H1 (cell line): Measurements from ENCODE around the gene COL5A2. TPM values are rescaled to one million over a fixed set of nuclear protein-coding genes. Genes with fewer than 3 reads are reported as not detected.

Source experiments
- CTCF ChIA-PET: fragments of 300-600 bp; sonication (Branson Sonifier 250); formaldehyde crosslinking; loops from one replicate; lab custom pipeline; 2021; ENCODE audit not compliant: partially characterized antibody; lab: Charles Lee
- POLR2A ChIA-PET: fragments of 300-600 bp; sonication (Branson Sonifier 250); formaldehyde crosslinking; loops from one replicate; lab custom pipeline; 2021; ENCODE audit warnings: inconsistent platforms; ENCODE audit not compliant: partially characterized antibody; lab: Charles Lee
- DNase-seq, 2 experiments: peaks; one replicate each; pipeline versions ENCODE4 v3.0.0 to v3.0.0-alpha.2; 2010 to 2022; ENCODE audit warnings: low spot score in 2 of 2, low read depth in 1 of 2, mixed read lengths in 1 of 2
- FAIRE-seq: peaks from 2 replicates; lab custom pipeline; 2011; peaks lifted over from hg19 to GRCh38; lab: Jason Lieb, UNC
- H2AFZ ChIP-seq: 2 replicates; pipeline ENCODE4 v1.8.1; 2012; ENCODE audit warnings: low read length, inconsistent platforms
- H2AK5ac ChIP-seq: 2 replicates; pipeline ENCODE4 v1.6.1; 2013; ENCODE audit warnings: low read depth, low read length
- H2BK120ac ChIP-seq: replicated peaks from 2 replicates; pipeline ENCODE3; 2013; ENCODE audit warnings: low read depth, low read length, inconsistent platforms
- H2BK12ac ChIP-seq: 2 replicates; pipeline ENCODE4 v1.6.1; 2013; ENCODE audit warnings: low read depth, low read length
- H2BK15ac ChIP-seq: 2 replicates; pipeline ENCODE4 v1.6.1; 2013; ENCODE audit warnings: low read length
- H2BK20ac ChIP-seq: 2 replicates; pipeline ENCODE4 v1.6.1; 2013; ENCODE audit warnings: low read length
- H2BK5ac ChIP-seq: 2 replicates; pipeline ENCODE4 v1.6.1; 2013; ENCODE audit warnings: low read depth, low read length
- H3K14ac ChIP-seq: 2 replicates; pipeline ENCODE4 v1.6.1; 2013; ENCODE audit warnings: inconsistent platforms; ENCODE audit not compliant: insufficient read length
- H3K18ac ChIP-seq: 2 replicates; pipeline ENCODE4 v1.6.1; 2013; ENCODE audit warnings: low read length; ENCODE audit errors: extremely low read depth
- H3K23ac ChIP-seq: 2 replicates; pipeline ENCODE4 v1.6.1; 2013; ENCODE audit warnings: inconsistent platforms; ENCODE audit not compliant: insufficient read length
- H3K23me2 ChIP-seq: 2 replicates; pipeline ENCODE4 v1.6.1; 2013; ENCODE audit warnings: low read depth, low read length
- H3K27ac ChIP-seq: 2 replicates; pipeline ENCODE4 v1.6.1; 2011; ENCODE audit warnings: low read depth, low read length, inconsistent platforms
- H3K27me3 ChIP-seq, 4 experiments: replicated peaks in 1 of 4; 1 replicate in 1 of 4; 2 replicates in 3 of 4; pipeline versions ENCODE4 v1.6.1 to v1.8.1; 2011 to 2013; ENCODE audit warnings: low read length in 3 of 4, mild to moderate bottlenecking in 3 of 4, inconsistent platforms in 2 of 4, mixed read lengths in 2 of 4, moderate library complexity in 1 of 4; ENCODE audit not compliant: control insufficient read depth in 3 of 4, insufficient read depth in 3 of 4; ENCODE audit errors: extremely low read depth in 1 of 4
- H3K36me3 ChIP-seq, 4 experiments: 2 replicates each; pipeline versions ENCODE4 v1.6.1 to v1.8.1; 2011 to 2013; ENCODE audit warnings: mild to moderate bottlenecking in 4 of 4, low read length in 3 of 4, moderate library complexity in 2 of 4, control low read depth in 1 of 4, inconsistent platforms in 1 of 4; ENCODE audit not compliant: insufficient read depth in 4 of 4, control insufficient read depth in 2 of 4
- H3K4ac ChIP-seq: replicated peaks from 2 replicates; pipeline ENCODE3; 2013; ENCODE audit warnings: low read length, low read depth, mixed read lengths, inconsistent platforms; ENCODE audit not compliant: insufficient read length
- H3K4me1 ChIP-seq, 4 experiments: replicated peaks in 1 of 4; 1 replicate in 1 of 4; 2 replicates in 3 of 4; pipeline versions ENCODE4 v1.6.1 to v1.8.1; 2011 to 2013; ENCODE audit warnings: low read length in 3 of 4, inconsistent platforms in 2 of 4, mixed read lengths in 1 of 4; ENCODE audit not compliant: insufficient read depth in 4 of 4, control insufficient read depth in 3 of 4
- H3K4me2 ChIP-seq, 2 experiments: 2 replicates each; pipeline versions ENCODE4 v1.6.1 to v1.8.1; 2011 to 2013; ENCODE audit warnings: low read depth in 2 of 2, low read length in 2 of 2, control low read depth in 1 of 2, inconsistent platforms in 1 of 2, mild to moderate bottlenecking in 1 of 2; ENCODE audit not compliant: insufficient read depth in 1 of 2
- H3K4me3 ChIP-seq, 4 experiments: fragments of 200-600, 300-600 bp in 1 of 4; sonication (generic), shearing (Covaris generic), sonication (Bioruptor Twin) in 1 of 4; 2 replicates each; pipeline versions ENCODE4 v1.5.1 to v1.8.1; 2011 to 2016; ENCODE audit warnings: low read length in 4 of 4, low read depth in 3 of 4, control low read depth in 2 of 4, inconsistent platforms in 2 of 4, mild to moderate bottlenecking in 2 of 4, mixed read lengths in 1 of 4, moderate library complexity in 1 of 4; ENCODE audit not compliant: insufficient read depth in 2 of 4; ENCODE audit errors: extremely low read depth in 1 of 4
- H3K56ac ChIP-seq: replicated peaks from 2 replicates; pipeline ENCODE3; 2013; ENCODE audit warnings: low read depth, mild to moderate bottlenecking, mixed read lengths, low read length, inconsistent platforms; ENCODE audit not compliant: insufficient read length
- H3K79me1 ChIP-seq: 2 replicates; pipeline ENCODE4 v1.6.1; 2013; ENCODE audit warnings: low read depth, low read length, control low read depth
- H3K79me2 ChIP-seq, 2 experiments: 2 replicates each; pipeline versions ENCODE4 v1.6.1 to v1.8.1; 2012 to 2013; ENCODE audit warnings: low read length in 2 of 2, mild to moderate bottlenecking in 2 of 2, inconsistent platforms in 1 of 2; ENCODE audit not compliant: insufficient read depth in 2 of 2, control insufficient read depth in 1 of 2
- H3K9ac ChIP-seq, 4 experiments: replicated peaks in 1 of 4; 1 replicate in 1 of 4; 2 replicates in 3 of 4; pipeline versions ENCODE4 v1.6.1 to v1.8.1; 2011 to 2013; ENCODE audit warnings: low read depth in 3 of 4, low read length in 3 of 4, control low read depth in 2 of 4, mild to moderate bottlenecking in 2 of 4, moderate library complexity in 2 of 4, inconsistent platforms in 1 of 4; ENCODE audit errors: extremely low read depth in 1 of 4
- H3K9me3 ChIP-seq, 2 experiments: 2 replicates each; pipeline versions ENCODE4 v1.6.1 to v1.8.1; 2012 to 2013; ENCODE audit warnings: mild to moderate bottlenecking in 2 of 2, moderate library complexity in 2 of 2, control low read depth in 1 of 2, inconsistent platforms in 1 of 2, low read depth in 1 of 2, low read length in 1 of 2, mixed read lengths in 1 of 2; ENCODE audit not compliant: insufficient read depth in 2 of 2
- H4K20me1 ChIP-seq, 2 experiments: replicated peaks in 1 of 2; 2 replicates each; pipeline versions ENCODE3 to v1.8.1; 2011 to 2013; ENCODE audit warnings: inconsistent platforms in 2 of 2, low read length in 2 of 2, mild to moderate bottlenecking in 1 of 2; ENCODE audit not compliant: insufficient read depth in 2 of 2, control insufficient read depth in 1 of 2
- H4K5ac ChIP-seq: 2 replicates; pipeline ENCODE4 v1.6.1; 2013; ENCODE audit warnings: low read length, low read depth, mixed read lengths, inconsistent platforms; ENCODE audit not compliant: insufficient read length
- H4K8ac ChIP-seq: 2 replicates; pipeline ENCODE4 v1.8.0; 2013; ENCODE audit warnings: mild to moderate bottlenecking, moderate library complexity, low read length, inconsistent platforms; ENCODE audit not compliant: insufficient read depth; ENCODE audit errors: extremely low read depth
- H4K91ac ChIP-seq: replicated peaks from 2 replicates; pipeline ENCODE3; 2013; ENCODE audit warnings: low read length, mixed read lengths, inconsistent platforms; ENCODE audit not compliant: insufficient read length
- CREB1 ChIP-seq: IDR thresholded peaks from 2 replicates; pipeline ENCODE4 v1.6.1; 2012; ENCODE audit warnings: inconsistent platforms
- EGR1 ChIP-seq: IDR thresholded peaks from 2 replicates; pipeline ENCODE4 v1.6.1; 2011; ENCODE audit warnings: low read depth, low read length, borderline replicate concordance
- SP4 ChIP-seq: IDR thresholded peaks from 2 replicates; pipeline ENCODE4 v1.6.1; 2012; ENCODE audit warnings: low read length, inconsistent platforms
- ZNF274 ChIP-seq: IDR thresholded peaks from 2 replicates; pipeline ENCODE4 v1.7.0; 2012; ENCODE audit warnings: low read length, borderline replicate concordance; ENCODE audit errors: extremely low read depth
- polyA plus RNA-seq, 7 experiments: library from polyadenylated mRNA; depleted of rRNA in 3 of 7; stranded (reverse) in 5 of 7; unstranded in 2 of 7; fragments of >200 nt in 5 of 7; fragments of 200-250 nt in 2 of 7; gene quantifications; 1 replicate in 5 of 7; 2 replicates in 1 of 7; 4 replicates in 1 of 7; pipeline versions ENCODE4 v1.2.1 to v1.2.3, GENCODE V29; 2011 to 2013; ENCODE audit warnings: missing spikeins in 2 of 7, mixed read lengths in 2 of 7
- total RNA-seq: library from RNA; stranded (reverse); fragmentation: NEBNext Ultra II Directional; extraction: Animal tissue kit (Norgen Biotek cat#: 25700); gene quantifications from 2 replicates; pipeline ENCODE4 v1.2.1, GENCODE V29; 2021
- TF ChIP-seq, protein P1 (sequence below): IDR thresholded peaks from 2 replicates; pipeline ENCODE4 v1.6.1; 2012; ENCODE audit warnings: inconsistent platforms
- TF ChIP-seq, protein P2 (sequence below): IDR thresholded peaks from 2 replicates; pipeline ENCODE4 v1.6.1; 2011; ENCODE audit warnings: low read length, improper control_type of control experiment

COL5A2 gene
- total and polyA plus RNA-seq, 2 of the 8 experiments (the other 6 are each of a cell fraction or from before 2014, with no cell fraction given), result 4.7 to 24.2 TPM

DNA sequence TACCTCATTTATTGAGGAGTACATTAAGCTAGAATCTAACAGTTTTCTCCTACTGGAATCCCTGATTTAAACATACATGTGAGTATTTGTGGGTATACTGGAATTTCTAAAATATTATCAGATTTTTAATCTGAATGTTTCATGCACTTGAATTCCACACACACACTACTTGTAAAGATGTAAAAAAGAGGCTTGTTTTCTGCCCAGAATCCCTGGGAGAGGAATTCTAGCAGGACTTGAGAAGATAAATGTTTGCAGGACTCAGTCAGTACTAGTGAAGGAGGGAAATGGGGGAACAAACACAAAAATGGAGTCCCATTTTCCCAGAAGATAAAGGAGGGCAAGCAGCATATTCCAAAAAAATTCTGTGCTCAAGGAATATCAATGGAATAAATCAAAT, 17.0 kb downstream of the COL5A2 start:
- H3K79me1 ChIP-seq, result no peaks in the 10 kb centered on the region
- H3K23me2 ChIP-seq, result no peaks in the 10 kb centered on the region
- POLR2A ChIA-PET, result no interaction called here
- no peaks in the 10 kb centered on the region for H3K9me3 ChIP-seq
- H3K27me3 ChIP-seq, result no peaks in the 10 kb centered on the region
- no peak for TF ChIP-seq SP4
- no peak for TF ChIP-seq EGR1
- no peak for TF ChIP-seq CREB1
- no peak for TF ChIP-seq ZNF274
- TF ChIP-seq, protein P1, sequence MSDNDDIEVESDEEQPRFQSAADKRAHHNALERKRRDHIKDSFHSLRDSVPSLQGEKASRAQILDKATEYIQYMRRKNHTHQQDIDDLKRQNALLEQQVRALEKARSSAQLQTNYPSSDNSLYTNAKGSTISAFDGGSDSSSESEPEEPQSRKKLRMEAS, result no peak
- TF ChIP-seq, protein P2, sequence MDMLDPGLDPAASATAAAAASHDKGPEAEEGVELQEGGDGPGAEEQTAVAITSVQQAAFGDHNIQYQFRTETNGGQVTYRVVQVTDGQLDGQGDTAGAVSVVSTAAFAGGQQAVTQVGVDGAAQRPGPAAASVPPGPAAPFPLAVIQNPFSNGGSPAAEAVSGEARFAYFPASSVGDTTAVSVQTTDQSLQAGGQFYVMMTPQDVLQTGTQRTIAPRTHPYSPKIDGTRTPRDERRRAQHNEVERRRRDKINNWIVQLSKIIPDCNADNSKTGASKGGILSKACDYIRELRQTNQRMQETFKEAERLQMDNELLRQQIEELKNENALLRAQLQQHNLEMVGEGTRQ, result no peak
- no peak overlapping the region for H4K5ac ChIP-seq
- no peak overlapping the region for H3K4me3 ChIP-seq
- H2AFZ ChIP-seq, result no peak overlapping the region
- H3K14ac ChIP-seq, result no peak overlapping the region
- no peak overlapping the region for H3K27ac ChIP-seq
- H3K18ac ChIP-seq, result no peak overlapping the region
- no peak overlapping the region for H3K9ac ChIP-seq
- no peak overlapping the region for H2BK20ac ChIP-seq
- H2AK5ac ChIP-seq, result no peak overlapping the region
- no peak overlapping the region for H2BK15ac ChIP-seq
- no peak overlapping the region for H2BK5ac ChIP-seq
- H3K79me2 ChIP-seq, result no peaks in the 10 kb centered on the region
- no peak overlapping the region for H4K91ac ChIP-seq
- H3K23ac ChIP-seq, result no peak overlapping the region
- no peak overlapping the region for H2BK120ac ChIP-seq
- H2BK12ac ChIP-seq, result no peak overlapping the region
- H4K8ac ChIP-seq, result no peak overlapping the region
- no peak overlapping the region for H3K4me2 ChIP-seq
- no peaks in the 10 kb centered on the region for H4K20me1 ChIP-seq
- CTCF ChIA-PET, result interaction anchor here (0.7 kb wide), 1 partner anchor 8 kb away, joined by 3 read pairs; no protein-coding TSS in a partner anchor
- H3K4me1 ChIP-seq, result peaks cover 0 to 12% (median 2%) of the 10 kb centered on the region in 4 experiments; a peak in 2 of 7 replicates
- no peak overlapping the region for H3K4ac ChIP-seq
- DNase-seq, result no peak
- no peak overlapping the region for H3K56ac ChIP-seq
- no peaks in the 10 kb centered on the region; a peak in 1 of 8 replicates for H3K36me3 ChIP-seq
- no peak for FAIRE-seq
